PFSK-1 (cell line): ENCODE measurements around the gene FAF2.

Source experiments
- FOXP2 ChIP-seq: optimal IDR thresholded peaks from 2 replicates; pipeline ENCODE3; 2011; ENCODE audit warnings: borderline replicate concordance, control low read depth, inconsistent platforms; ENCODE audit not compliant: insufficient read depth; ENCODE audit errors: extremely low read length, extremely low read depth
- POLR2AphosphoS5 ChIP-seq: IDR thresholded peaks from 2 replicates; pipeline ENCODE4 v1.6.1; 2012; ENCODE audit warnings: low read depth, mild to moderate bottlenecking, control low read depth, low read length, moderate library complexity
- REST ChIP-seq, 2 experiments: IDR thresholded peaks; 2 replicates each; pipeline versions ENCODE4 v1.6.1 to v1.8.0; 2011 to 2012; ENCODE audit warnings: low read depth in 2 of 2, low read length in 2 of 2, control low read depth in 1 of 2, inconsistent platforms in 1 of 2, mild to moderate bottlenecking in 1 of 2, moderate library complexity in 1 of 2; ENCODE audit not compliant: insufficient read depth in 1 of 2
- SIN3A ChIP-seq: IDR thresholded peaks from 2 replicates; pipeline ENCODE4 v1.6.1; 2012; ENCODE audit warnings: mild to moderate bottlenecking, low read length, moderate library complexity, borderline replicate concordance; ENCODE audit not compliant: insufficient read depth
- TAF1 ChIP-seq: IDR thresholded peaks from 2 replicates; pipeline ENCODE4 v1.6.1; 2012; ENCODE audit warnings: low read length, control low read depth, borderline replicate concordance; ENCODE audit not compliant: insufficient read depth

GRCh38 chr5:176531902-176532493 is 83.8 kb downstream of the FAF2 start:
- TF ChIP-seq REST (IDR thresholded peaks at IDR 0.05; ENCODE audit: insufficient read depth in 1 of 2, low read depth in 2 of 2, low read length in 2 of 2) (no peak), POLR2AphosphoS5 (no peak), TAF1 (no peak), SIN3A (no peak), FOXP2 (no peak)
